ENCODE results near the gene ANKRD12. TPM values are rescaled to one million over a fixed set of nuclear protein-coding genes. Genes with fewer than 3 reads are reported as not detected.

The ANKRD12 gene
- total RNA-seq, 2 experiments from 2014 or later: 65.9 to 66.5 TPM

- CTCF ChIA-PET (ENCODE audit: unreplicated experiment): no interaction called here
- H3K4me2 ChIP-seq (ENCODE audit: low read length): no peak overlapping the region
- BruUV-seq (replicated peaks): no TSS peak
- H3K4me3 ChIP-seq (ENCODE audit: low read depth, low read length, poor library complexity, severe bottlenecking): no peak overlapping the region
- POLR2A ChIA-PET: interaction anchor here (0.6 kb wide), 1 partner anchor 11 kb away, joined by 3 read pairs; no protein-coding TSS in a partner anchor
- intact Hi-C loops (cut with micrococcal nuclease; ENCODE audit: unreplicated experiment): no loop called here
- H3K4me1 ChIP-seq (ENCODE audit: insufficient read depth, low read length, poor library complexity, severe bottlenecking): no peaks in the 10 kb centered on the region
- no peaks in the 10 kb centered on the region for H3K79me2 ChIP-seq (ENCODE audit: insufficient read depth, low read depth, low read length)
- peaks cover 58% of the 10 kb centered on the region for H3K36me3 ChIP-seq (ENCODE audit: insufficient read depth, low read length)
- H3K9me3 ChIP-seq (ENCODE audit: low read length): no peaks in the 10 kb centered on the region
- no peaks in the 10 kb centered on the region for H4K20me1 ChIP-seq (ENCODE audit: insufficient read depth, low read length)
- H2AFZ ChIP-seq (ENCODE audit: low read length): no peak overlapping the region
- no peaks in the 10 kb centered on the region for H3K9me2 ChIP-seq (ENCODE audit: insufficient read depth, low read length)
- no peak for DNase-seq (ENCODE audit: low spot score)
- H3K27ac ChIP-seq (ENCODE audit: low read depth, low read length, poor library complexity, severe bottlenecking): no peak overlapping the region
- TF ChIP-seq CTCF (conservative IDR thresholded peaks at IDR 0.05; ENCODE audit: low read length) (no peak), EZH2phosphoT487 (IDR thresholded peaks at IDR 0.05; ENCODE audit: borderline replicate concordance, low read depth, low read length) (no peak)
These were observed 136.6 kb downstream of the ANKRD12 start for GRCh38 chr18:9273221-9273620.

DNA sequence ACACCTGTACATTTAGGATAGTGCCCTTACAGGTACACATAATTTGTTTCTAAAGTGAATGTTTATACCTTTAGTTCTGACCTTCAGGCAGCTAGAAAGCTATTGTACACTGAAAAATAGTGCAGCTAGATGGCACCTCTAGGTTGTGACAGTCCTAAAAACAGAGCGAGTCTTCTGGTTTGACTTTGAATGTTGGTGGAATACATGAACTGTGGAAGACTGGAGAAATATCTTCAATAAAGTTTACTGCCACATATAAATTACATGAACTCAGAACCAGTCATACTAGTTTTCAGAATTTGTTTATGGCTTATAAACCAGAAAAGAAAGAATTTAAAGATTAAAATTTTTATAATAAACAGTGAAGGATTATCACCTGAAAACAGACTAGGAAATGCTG is 139.3 kb downstream of the ANKRD12 start:
- no peaks in the 10 kb centered on the region for H3K4me1 ChIP-seq (ENCODE audit: insufficient read depth, low read length, poor library complexity, severe bottlenecking)
- POLR2A ChIA-PET: interaction anchor here (0.6 kb wide), 1 partner anchor 166 kb away, joined by 3 read pairs; no protein-coding TSS in a partner anchor
- no peak for DNase-seq (ENCODE audit: low spot score)
- no peaks in the 10 kb centered on the region for H3K79me2 ChIP-seq (ENCODE audit: insufficient read depth, low read depth, low read length)
- CTCF ChIA-PET (ENCODE audit: unreplicated experiment): no interaction called here
- H3K27ac ChIP-seq (ENCODE audit: low read depth, low read length, poor library complexity, severe bottlenecking): no peak overlapping the region
- TF ChIP-seq EZH2phosphoT487 (IDR thresholded peaks at IDR 0.05; ENCODE audit: borderline replicate concordance, low read depth, low read length) (no peak), CTCF (conservative IDR thresholded peaks at IDR 0.05; ENCODE audit: low read length) (no peak)
- peaks cover 72% of the 10 kb centered on the region for H3K36me3 ChIP-seq (ENCODE audit: insufficient read depth, low read length)
- no peak overlapping the region for H3K4me2 ChIP-seq (ENCODE audit: low read length)
- no peaks in the 10 kb centered on the region for H3K9me3 ChIP-seq (ENCODE audit: low read length)
- intact Hi-C loops (cut with micrococcal nuclease; ENCODE audit: unreplicated experiment): no loop called here
- H3K9me2 ChIP-seq (ENCODE audit: insufficient read depth, low read length): no peaks in the 10 kb centered on the region
- BruUV-seq (replicated peaks): no TSS peak
- no peak overlapping the region for H3K4me3 ChIP-seq (ENCODE audit: low read depth, low read length, poor library complexity, severe bottlenecking)
- H4K20me1 ChIP-seq (ENCODE audit: insufficient read depth, low read length): no peaks in the 10 kb centered on the region
- no peak overlapping the region for H2AFZ ChIP-seq (ENCODE audit: low read length)

DNA sequence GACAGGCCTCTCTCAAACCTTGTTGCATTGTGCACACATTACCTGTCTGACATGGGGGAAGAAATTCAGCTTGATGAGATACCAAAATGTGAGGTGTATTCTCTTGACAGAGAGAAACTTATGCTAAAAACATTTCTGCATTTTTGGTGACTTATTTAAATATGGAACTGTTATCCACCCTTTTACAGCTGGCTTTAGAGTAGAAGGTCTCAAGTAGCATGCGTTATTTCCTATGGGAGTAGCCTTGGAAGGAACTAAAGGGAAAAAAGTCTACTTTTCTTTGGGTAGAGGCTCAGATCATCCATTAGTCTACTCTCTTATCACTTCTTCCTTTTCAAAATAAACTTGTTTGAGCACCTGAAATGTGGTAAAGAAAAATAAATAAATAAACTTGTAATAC is 141.4 kb downstream of the ANKRD12 start:
- Histone ChIP-seq H3K9me2 (ENCODE audit: insufficient read depth, low read length) (no peaks in the 10 kb centered on the region), H3K79me2 (ENCODE audit: insufficient read depth, low read depth, low read length) (no peaks in the 10 kb centered on the region), H2AFZ (ENCODE audit: low read length) (no peak overlapping the region), H3K9me3 (ENCODE audit: low read length) (no peaks in the 10 kb centered on the region), H3K4me2 (ENCODE audit: low read length) (no peak overlapping the region), H3K27ac (ENCODE audit: low read depth, low read length, poor library complexity, severe bottlenecking) (no peak overlapping the region), H4K20me1 (ENCODE audit: insufficient read depth, low read length) (no peaks in the 10 kb centered on the region), H3K4me3 (ENCODE audit: low read depth, low read length, poor library complexity, severe bottlenecking) (no peak overlapping the region), H3K36me3 (ENCODE audit: insufficient read depth, low read length) (peaks cover 57% of the 10 kb centered on the region), H3K4me1 (ENCODE audit: insufficient read depth, low read length, poor library complexity, severe bottlenecking) (no peaks in the 10 kb centered on the region)
- intact Hi-C loops (cut with micrococcal nuclease; ENCODE audit: unreplicated experiment): no loop called here
- DNase-seq (ENCODE audit: low spot score): no peak
- CTCF ChIA-PET (ENCODE audit: unreplicated experiment): interaction anchor here (0.5 kb wide), 1 partner anchor 105 kb away, joined by 8 read pairs; no protein-coding TSS in a partner anchor
- TF ChIP-seq EZH2phosphoT487 (IDR thresholded peaks at IDR 0.05; ENCODE audit: borderline replicate concordance, low read depth, low read length) (no peak), CTCF (conservative IDR thresholded peaks at IDR 0.05; ENCODE audit: low read length) (no peak)
- no TSS peak for BruUV-seq (replicated peaks)
- POLR2A ChIA-PET: no interaction called here
